HCT116 (cell line): ENCODE measurements around the gene EHBP1. TPM values are rescaled to one million over a fixed set of nuclear protein-coding genes. Genes with fewer than 3 reads are reported as not detected.

Experiments
- ATAC-seq: fragments of 200-7000 bp; cut with Tn5 transposase; 2 replicates; pipeline ENCODE4 v1.9.1; 2020; ENCODE audit warnings: mild to moderate bottlenecking, moderate library complexity
- BruUV-seq: library from RNA; stranded (reverse); fragments of 400-500 nt; replicated peaks from 2 replicates; lab custom pipeline; 2021; lab: Mats Ljungman, UMichigan
- CTCF ChIA-PET: fragments of 300-600 bp; sonication (Branson Sonifier 250); formaldehyde crosslinking; loops from one replicate; lab custom pipeline; 2021; ENCODE audit warnings: antibody characterized with exemption; lab: Charles Lee
- POLR2A ChIA-PET: fragments of 300-600, 350-600 bp; sonication (Branson Sonifier 250); formaldehyde crosslinking; loops from one replicate; lab custom pipeline; 2021; ENCODE audit warnings: antibody characterized with exemption; lab: Charles Lee
- RAD21 ChIA-PET, 2 experiments: fragments of 300-600 bp; sonication (Branson Sonifier 250); formaldehyde crosslinking; loops; one replicate each; lab custom pipeline; 2023; ENCODE audit warnings: low total read pairs in 2 of 2; ENCODE audit not compliant: uncharacterized antibody in 2 of 2, unreplicated experiment in 2 of 2, low non-redundant PET in 1 of 2; lab: Charles Lee
- DNase-seq: peaks from one replicate; pipeline ENCODE4 v3.0.0-alpha.2; 2010; ENCODE audit warnings: low read depth, low spot score
- H2AFZ ChIP-seq: fragments of 200-600 bp; shearing (Covaris generic), sonication (generic); 2 replicates; pipeline ENCODE4 v1.6.1; 2017; ENCODE audit warnings: low read depth, mixed run types, mixed read lengths, antibody characterized with exemption, low read length; ENCODE audit not compliant: poor library complexity, severe bottlenecking
- H3K27ac ChIP-seq: 2 replicates; pipeline ENCODE4 v1.5.1; 2012; ENCODE audit warnings: low read depth, low read length
- H3K27me3 ChIP-seq: fragments of 200-600 bp; sonication (generic); 2 replicates; pipeline ENCODE4 v1.6.1; 2016; ENCODE audit warnings: mixed run types, low read length, mixed read lengths; ENCODE audit not compliant: insufficient read depth
- H3K36me3 ChIP-seq, 2 experiments: fragments of 200-500 bp in 1 of 2; fragments of 200-600 bp in 1 of 2; sonication (Bioruptor generic) in 1 of 2; sonication (generic) in 1 of 2; 2 replicates each; pipeline versions ENCODE4 v1.5.1 to v1.6.1; 2014 to 2016; ENCODE audit warnings: low read length in 2 of 2, inconsistent platforms in 1 of 2, mixed read lengths in 1 of 2, mixed run types in 1 of 2; ENCODE audit not compliant: insufficient read depth in 2 of 2, control insufficient read depth in 1 of 2
- H3K4me1 ChIP-seq, 2 experiments: fragments of 200-600 bp in 1 of 2; sonication (generic) in 1 of 2; 2 replicates each; pipeline versions ENCODE4 v1.5.1 to v1.6.1; 2012 to 2017; ENCODE audit warnings: low read length in 2 of 2, inconsistent platforms in 1 of 2, mild to moderate bottlenecking in 1 of 2, mixed read lengths in 1 of 2, mixed run types in 1 of 2, moderate library complexity in 1 of 2; ENCODE audit not compliant: insufficient read depth in 2 of 2, control insufficient read depth in 1 of 2
- H3K4me2 ChIP-seq: fragments of 200-600 bp; sonication (generic); 2 replicates; pipeline ENCODE4 v1.6.1; 2017; ENCODE audit warnings: mixed run types, low read length, mixed read lengths
- H3K4me3 ChIP-seq, 2 experiments: fragments of 200-600 bp in 1 of 2; sonication (generic) in 1 of 2; replicated peaks in 1 of 2; 2 replicates each; pipeline ENCODE4 v1.5.1; 2011 to 2016; ENCODE audit warnings: low read length in 2 of 2, control low read depth in 1 of 2, low read depth in 1 of 2, mild to moderate bottlenecking in 1 of 2, mixed read lengths in 1 of 2, mixed run types in 1 of 2
- H3K79me2 ChIP-seq: fragments of 200-600 bp; sonication (generic); 2 replicates; pipeline ENCODE4 v1.6.1; 2017; ENCODE audit warnings: mild to moderate bottlenecking, mixed run types, low read length, moderate library complexity, mixed read lengths; ENCODE audit not compliant: insufficient read depth
- H3K9ac ChIP-seq: fragments of 200-600 bp; sonication (generic); 2 replicates; pipeline ENCODE4 v1.6.1; 2016; ENCODE audit warnings: low read length, mixed read lengths
- H3K9me2 ChIP-seq: fragments of 200-600 bp; sonication (generic), shearing (Covaris generic); 2 replicates; pipeline ENCODE4 v1.6.1; 2017; ENCODE audit warnings: mixed run types, mild to moderate bottlenecking, moderate library complexity; ENCODE audit not compliant: insufficient read depth
- H3K9me3 ChIP-seq, 2 experiments: fragments of 200-500 bp in 1 of 2; fragments of 200-600 bp in 1 of 2; sonication (Bioruptor generic) in 1 of 2; sonication (generic) in 1 of 2; 2 replicates each; pipeline ENCODE4 v1.6.1; 2014 to 2017; ENCODE audit warnings: low read length in 2 of 2, mixed read lengths in 2 of 2, inconsistent platforms in 1 of 2, low read depth in 1 of 2, mild to moderate bottlenecking in 1 of 2, mixed run types in 1 of 2, moderate library complexity in 1 of 2; ENCODE audit not compliant: control insufficient read depth in 1 of 2, insufficient read depth in 1 of 2
- H4K20me1 ChIP-seq: fragments of 200-600 bp; sonication (generic), shearing (Covaris generic); 2 replicates; pipeline ENCODE4 v1.6.1; 2017; ENCODE audit warnings: mixed run types, mild to moderate bottlenecking, moderate library complexity; ENCODE audit not compliant: insufficient read depth
- ATF3 ChIP-seq: IDR thresholded peaks from 2 replicates; pipeline ENCODE4 v1.6.1; 2012
- CBX3 ChIP-seq: IDR thresholded peaks from 2 replicates; pipeline ENCODE4 v1.6.1; 2012; ENCODE audit warnings: low read depth
- CEBPB ChIP-seq: IDR thresholded peaks from 2 replicates; pipeline ENCODE4 v1.6.1; 2012; ENCODE audit warnings: low read depth
- ELF1 ChIP-seq: IDR thresholded peaks from 2 replicates; pipeline ENCODE4 v1.6.1; 2012; ENCODE audit warnings: low read depth, borderline replicate concordance
- FOSL1 ChIP-seq: IDR thresholded peaks from 2 replicates; pipeline ENCODE4 v1.6.1; 2012; ENCODE audit warnings: low read depth
- JUND ChIP-seq: IDR thresholded peaks from 2 replicates; pipeline ENCODE4 v1.6.1; 2012
- MAX ChIP-seq: IDR thresholded peaks from 2 replicates; pipeline ENCODE4 v1.6.1; 2012
- POLR2AphosphoS5 ChIP-seq: IDR thresholded peaks from 2 replicates; pipeline ENCODE4 v1.6.1; 2011; ENCODE audit warnings: mild to moderate bottlenecking, low read depth, low read length, moderate library complexity
- RAD21 ChIP-seq: IDR thresholded peaks from 2 replicates; pipeline ENCODE4 v1.6.1; 2012; ENCODE audit warnings: low read depth, mild to moderate bottlenecking
- TCF7L2 ChIP-seq: IDR thresholded peaks from 2 replicates; pipeline ENCODE4 v1.7.0; 2011; ENCODE audit warnings: borderline replicate concordance, inconsistent platforms; ENCODE audit not compliant: insufficient read depth, insufficient read length; ENCODE audit errors: extremely low read depth
- ZFX ChIP-seq: fragments of 450-650 bp; IDR thresholded peaks from 2 replicates; pipeline ENCODE4 v1.6.1; 2017
- intact Hi-C: fragments of 100-400 bp; cut with micrococcal nuclease; formaldehyde crosslinking; loops from 2 replicates; pipeline ENCODE4 v1.10.0; 2022
- total RNA-seq: library from RNA; stranded (reverse); gene quantifications from one replicate; pipeline ENCODE4 v1.2.1, GENCODE V29; 2021; ENCODE audit not compliant: unreplicated experiment

Gene EHBP1
- total RNA-seq, 1 experiment from 2014 or later = 89.9 TPM

- ATAC-seq = no peak
These were observed 343.1 kb downstream of the EHBP1 start for GRCh38 chr2:63048367-63049171.

GRCh38 chr2:63049211-63049969 is 343.9 kb downstream of the EHBP1 start:
- BruUV-seq = TSS peak; percentile 93
- Histone ChIP-seq H3K79me2 (peaks cover 13% of the 10 kb centered on the region; the same call in 1 of the 2 replicates), H3K9me3 (no peaks in the 10 kb centered on the region), H3K27ac (peak overlapping the region; percentile 91), H3K4me2 (peak overlapping the region; percentile 81), H3K9me2 (no peaks in the 10 kb centered on the region), H3K36me3 (peaks cover 3 to 4% of the 10 kb centered on the region in 2 experiments; a peak in 1 of 4 replicates), H3K9ac (peak overlapping the region; percentile 76), H2AFZ (no peak overlapping the region), H4K20me1 (no peaks in the 10 kb centered on the region), H3K4me3 (peak overlapping the region; percentile 67 to 97), H3K4me1 (peaks cover 4 to 18% of the 10 kb centered on the region in 2 experiments; a peak in 2 of 4 replicates), H3K27me3 (no peaks in the 10 kb centered on the region)
- ATAC-seq (no peak), DNase-seq (no peak)
- POLR2A ChIA-PET = no interaction called here
- intact Hi-C loops = no loop called here
- no peak for TF ChIP-seq FOSL1
- no peak for TF ChIP-seq ZFX
- no peak for TF ChIP-seq RAD21
- no peak for TF ChIP-seq TCF7L2
- peak; percentile 1; the same call in 1 of the 2 replicates for TF ChIP-seq MAX
- TF ChIP-seq CEBPB = no peak
- no peak for TF ChIP-seq ELF1
- no peak for TF ChIP-seq POLR2AphosphoS5
- RAD21 ChIA-PET = no interaction called here
- CTCF ChIA-PET = no interaction called here

More at GRCh38 chr2:63048367-63049171, 343.1 kb downstream of the EHBP1 start:
- Histone ChIP-seq H3K9me2 (no peaks in the 10 kb centered on the region), H2AFZ (no peak overlapping the region), H3K27me3 (no peaks in the 10 kb centered on the region), H3K79me2 (peaks cover 13% of the 10 kb centered on the region; the same call in 1 of the 2 replicates), H3K4me3 (no peak overlapping the region), H3K36me3 (peaks cover 3% of the 10 kb centered on the region in 2 experiments; a peak in 1 of 4 replicates), H4K20me1 (no peaks in the 10 kb centered on the region), H3K9me3 (no peaks in the 10 kb centered on the region), H3K4me2 (peak overlapping the region; percentile 81), H3K27ac (no peak overlapping the region), H3K4me1 (peaks cover 4 to 18% of the 10 kb centered on the region in 2 experiments; a peak in 2 of 4 replicates), H3K9ac (no peak overlapping the region)
- TF ChIP-seq POLR2AphosphoS5 = peak; percentile 41; the same call in 1 of the 2 replicates
- no peak for TF ChIP-seq CBX3
- TF ChIP-seq ATF3 = no peak
- no peak for TF ChIP-seq JUND
- ChIA-PET POLR2A (no interaction called here), CTCF (no interaction called here), RAD21 (no interaction called here)
- DNase-seq = no peak
- intact Hi-C loops = no loop called here
- no TSS peak for BruUV-seq
